CD8-positive, alpha-beta memory T cell (primary cell): Measurements from ENCODE around the gene BPNT1. TPM values are rescaled to one million over a fixed set of nuclear protein-coding genes. Genes with fewer than 3 reads are reported as not detected.
A peak's percentile ranks its signal among the peaks of the same experiment; 100 is the strongest.

Experiments
- CTCF ChIA-PET: fragments of 350-600 bp; sonication (Branson Sonifier 250); formaldehyde crosslinking; loops from one replicate; lab custom pipeline; 2021; ENCODE audit warnings: antibody characterized with exemption; lab: Charles Lee
- POLR2A ChIA-PET: fragments of 350-600 bp; sonication (Branson Sonifier 250); formaldehyde crosslinking; loops from one replicate; lab custom pipeline; 2021; ENCODE audit warnings: antibody characterized with exemption; lab: Charles Lee
- DNase-seq, 5 donors: peaks; one replicate each; pipeline versions ENCODE4 v3.0.0 to v3.0.0-alpha.2; 2020 to 2022; ENCODE audit warnings: mixed read lengths in 1 of 5
- H3K27ac ChIP-seq: one replicate; pipeline ENCODE4 v1.7.0; 2013; ENCODE audit warnings: low read depth, mild to moderate bottlenecking, low read length, moderate library complexity
- H3K27me3 ChIP-seq: 2 replicates; pipeline ENCODE4 v1.7.0; 2013; ENCODE audit warnings: low read length, mild to moderate bottlenecking; ENCODE audit not compliant: insufficient read depth, poor library complexity, severe bottlenecking
- H3K36me3 ChIP-seq: 2 replicates; pipeline ENCODE4 v1.7.0; 2013; ENCODE audit warnings: mild to moderate bottlenecking, low read length, moderate library complexity; ENCODE audit not compliant: insufficient read depth
- H3K4me1 ChIP-seq: 2 replicates; pipeline ENCODE4 v1.7.0; 2013; ENCODE audit warnings: mild to moderate bottlenecking, low read length, moderate library complexity; ENCODE audit not compliant: insufficient read depth
- H3K4me3 ChIP-seq: 2 replicates; pipeline ENCODE4 v1.7.0; 2013; ENCODE audit warnings: mild to moderate bottlenecking, low read length
- H3K9me3 ChIP-seq: 2 replicates; pipeline ENCODE4 v1.7.0; 2013; ENCODE audit warnings: mild to moderate bottlenecking, low read length
- H3K27ac Mint-ChIP-seq, 8 donors: one replicate each; pipeline ENCODE4 v1.8.0; 2020 to 2021; ENCODE audit warnings: mixed read lengths in 8 of 8, mild to moderate bottlenecking in 6 of 8, inconsistent platforms in 3 of 8, moderate library complexity in 3 of 8
- H3K27me3 Mint-ChIP-seq, 2 donors: one replicate each; pipeline ENCODE4 v1.8.0; 2020 to 2021; ENCODE audit warnings: mixed read lengths in 2 of 2, mild to moderate bottlenecking in 1 of 2, moderate library complexity in 1 of 2
- H3K36me3 Mint-ChIP-seq, 3 donors: one replicate each; pipeline ENCODE4 v1.8.0; 2020 to 2021; ENCODE audit warnings: mixed read lengths in 3 of 3, inconsistent platforms in 1 of 3, mild to moderate bottlenecking in 1 of 3
- H3K4me1 Mint-ChIP-seq, 3 donors: one replicate each; pipeline ENCODE4 v1.8.0; 2020 to 2021; ENCODE audit warnings: mixed read lengths in 3 of 3, inconsistent platforms in 1 of 3, mild to moderate bottlenecking in 1 of 3
- H3K4me3 Mint-ChIP-seq, 7 donors: one replicate each; pipeline ENCODE4 v1.8.0; 2020 to 2021; ENCODE audit warnings: mixed read lengths in 7 of 7, mild to moderate bottlenecking in 6 of 7, moderate library complexity in 4 of 7, inconsistent platforms in 2 of 7
- H3K9me3 Mint-ChIP-seq, 5 donors: one replicate each; pipeline ENCODE4 v1.8.0; 2020 to 2022; ENCODE audit warnings: mixed read lengths in 5 of 5, mild to moderate bottlenecking in 3 of 5, moderate library complexity in 2 of 5, inconsistent platforms in 1 of 5
- polyA plus RNA-seq: library from polyadenylated mRNA; unstranded; fragments of 300-500 nt; fragmentation: Illumina TruSeq; gene quantifications from one replicate; pipeline ENCODE4 v1.2.3, GENCODE V29; 2021
- total RNA-seq, 2 experiments: library from RNA; stranded (reverse); gene quantifications; one replicate each; pipeline ENCODE4 v1.2.3, GENCODE V29; 2021

Gene BPNT1
- total and polyA plus RNA-seq, 3 experiments from 2014 or later: 21.3 to 26.3 (median 24.8) TPM

- H3K27ac Mint-ChIP-seq: peak overlapping the region in 1 of 8 donors; percentile 50
- no peak for DNase-seq
- H3K9me3 ChIP-seq: no peaks in the 10 kb centered on the region
- no peaks in the 10 kb centered on the region for H3K4me1 ChIP-seq
- no peak overlapping the region for H3K4me3 Mint-ChIP-seq
- no peaks in the 10 kb centered on the region for H3K4me1 Mint-ChIP-seq
- no peak overlapping the region for H3K27ac ChIP-seq
- no peaks in the 10 kb centered on the region for H3K9me3 Mint-ChIP-seq
- ChIA-PET POLR2A (interaction anchor here (0.6 kb wide), 1 partner anchor 20 kb away, joined by 4 read pairs; no protein-coding TSS in a partner anchor), CTCF (no interaction called here)
- peaks cover 14 to 64% (median 19%) of the 10 kb centered on the region in 3 donors for H3K36me3 Mint-ChIP-seq
- H3K27me3 ChIP-seq: no peaks in the 10 kb centered on the region
- H3K27me3 Mint-ChIP-seq: no peaks in the 10 kb centered on the region
- peaks cover 11% of the 10 kb centered on the region for H3K36me3 ChIP-seq
- no peak overlapping the region for H3K4me3 ChIP-seq
These were observed 22.1 kb downstream of the BPNT1 start for GRCh38 chr1:220067269-220068204.

DNA sequence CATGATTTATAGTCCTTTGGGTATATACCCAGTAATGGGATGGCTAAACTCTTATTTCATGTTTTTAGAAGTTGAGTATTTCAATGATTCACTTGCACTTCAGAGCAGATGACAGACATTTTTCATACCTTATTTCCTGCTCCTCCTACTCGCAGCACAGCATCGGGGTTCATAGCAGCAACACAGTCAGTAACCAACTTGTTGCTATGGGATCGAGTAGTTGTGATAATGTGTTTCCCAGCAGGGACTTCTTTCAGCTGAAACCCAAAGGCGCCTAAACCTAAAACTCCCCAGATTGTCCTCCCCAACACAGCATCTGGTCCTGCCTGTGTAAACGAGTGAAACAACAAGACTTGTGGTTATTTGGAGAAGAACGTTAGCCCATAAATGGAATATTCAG lies 27.0 kb downstream of the BPNT1 start:
- H3K9me3 ChIP-seq: no peaks in the 10 kb centered on the region
- H3K4me1 ChIP-seq: no peaks in the 10 kb centered on the region
- no peak for DNase-seq
- CTCF ChIA-PET: no interaction called here
- H3K36me3 Mint-ChIP-seq: peaks cover 20 to 66% (median 28%) of the 10 kb centered on the region in 3 donors
- POLR2A ChIA-PET: no interaction called here
- no peaks in the 10 kb centered on the region for H3K27me3 ChIP-seq
- H3K27ac Mint-ChIP-seq: no peak overlapping the region
- H3K4me3 ChIP-seq: no peak overlapping the region
- peaks cover 13% of the 10 kb centered on the region for H3K36me3 ChIP-seq
- no peaks in the 10 kb centered on the region for H3K27me3 Mint-ChIP-seq
- H3K9me3 Mint-ChIP-seq: no peaks in the 10 kb centered on the region
- H3K4me1 Mint-ChIP-seq: no peaks in the 10 kb centered on the region
- no peak overlapping the region for H3K4me3 Mint-ChIP-seq
- no peak overlapping the region for H3K27ac ChIP-seq

- Mint-ChIP-seq H3K4me3 (no peak overlapping the region), H3K27ac (peak overlapping the region in 2 of 8 donors; percentile 7 to 24), H3K27me3 (no peaks in the 10 kb centered on the region), H3K4me1 (peaks cover 8 to 9% (median 8%) of the 10 kb centered on the region in 3 donors), H3K36me3 (peaks cover 20 to 58% (median 28%) of the 10 kb centered on the region in 3 donors), H3K9me3 (no peaks in the 10 kb centered on the region)
- ChIA-PET CTCF (no interaction called here), POLR2A (no interaction called here)
- Histone ChIP-seq H3K4me3 (no peak overlapping the region), H3K9me3 (no peaks in the 10 kb centered on the region), H3K27me3 (no peaks in the 10 kb centered on the region), H3K36me3 (peaks cover 13% of the 10 kb centered on the region), H3K4me1 (peaks cover 4% of the 10 kb centered on the region), H3K27ac (no peak overlapping the region)
- no peak for DNase-seq
These were observed 28.7 kb downstream of the BPNT1 start for GRCh38 chr1:220060876-220061275.

- peak in 1 of 5 donors; percentile 58 for DNase-seq
These were observed 33.2 kb downstream of the BPNT1 start for GRCh38 chr1:220056374-220056773.

GRCh38 chr1:220046052-220046930 lies 43.3 kb downstream of the BPNT1 start, which contains the start of gene EPRS1:
EPRS1 (minus strand) TSS chr1:220046505; CDS start chr1:220046388, 117 bp downstream.
- Histone ChIP-seq H3K27ac (peak within 1 kb of the TSS; percentile 87), H3K9me3 (no peaks in the 10 kb centered on the region), H3K4me3 (peak within 1 kb of the TSS; percentile 81), H3K4me1 (peaks cover 26% of the 10 kb centered on the region), H3K27me3 (no peaks in the 10 kb centered on the region), H3K36me3 (no peaks in the 10 kb centered on the region)
- Mint-ChIP-seq H3K36me3 (peaks cover 0 to 19% (median 0%) of the 10 kb centered on the region in 3 donors), H3K4me1 (peaks cover 30 to 50% (median 41%) of the 10 kb centered on the region in 3 donors), H3K9me3 (no peaks in the 10 kb centered on the region), H3K4me3 (peak within 1 kb of the TSS; percentile 85 to 97 (median 94)), H3K27me3 (no peaks in the 10 kb centered on the region), H3K27ac (peak within 1 kb of the TSS; percentile 90 to 99 (median 95))
- ChIA-PET POLR2A (interaction anchor here (0.6 to 1.0 kb wide), 2 partner anchors 8 to 43 kb away, joined by 7 to 8 read pairs; partner anchors contain the start of gene BPNT1), CTCF (interaction anchor here (0.7 to 1.3 kb wide), 4 partner anchors 10 to 66 kb away, joined by 3 to 4 read pairs (median 3); no protein-coding TSS in a partner anchor)
- DNase-seq: peak; percentile 89 to 97 (median 97)

More at GRCh38 chr1:220056374-220056773, 33.2 kb downstream of the BPNT1 start:
- H3K4me1 ChIP-seq: peaks cover 5% of the 10 kb centered on the region
- no peaks in the 10 kb centered on the region for H3K27me3 Mint-ChIP-seq
- H3K4me3 ChIP-seq: no peak overlapping the region
- H3K9me3 Mint-ChIP-seq: no peaks in the 10 kb centered on the region
- ChIA-PET CTCF (interaction anchor here (0.8 kb wide), 1 partner anchor 9 kb away, joined by 4 read pairs; no protein-coding TSS in a partner anchor), POLR2A (no interaction called here)
- no peaks in the 10 kb centered on the region for H3K9me3 ChIP-seq
- peak overlapping the region; percentile 89 to 98 (median 94) for H3K27ac Mint-ChIP-seq
- peaks cover under 1 to 23% (median 11%) of the 10 kb centered on the region in 3 donors for H3K36me3 Mint-ChIP-seq
- H3K4me1 Mint-ChIP-seq: peaks cover 11 to 14% (median 12%) of the 10 kb centered on the region in 3 donors
- no peaks in the 10 kb centered on the region for H3K27me3 ChIP-seq
- H3K36me3 ChIP-seq: peaks cover 4% of the 10 kb centered on the region
- H3K4me3 Mint-ChIP-seq: peak overlapping the region; percentile 22 to 85 (median 74)
- no peak overlapping the region for H3K27ac ChIP-seq

GRCh38 chr1:220045356-220046051 lies 44.1 kb downstream of the BPNT1 start:
- Histone ChIP-seq H3K9me3 (no peaks in the 10 kb centered on the region), H3K4me1 (peaks cover 26% of the 10 kb centered on the region), H3K4me3 (peak overlapping the region; percentile 81), H3K27ac (peak overlapping the region; percentile 87), H3K36me3 (no peaks in the 10 kb centered on the region), H3K27me3 (no peaks in the 10 kb centered on the region)
- no peaks in the 10 kb centered on the region for H3K9me3 Mint-ChIP-seq
- peaks cover 0 to 23% (median 0%) of the 10 kb centered on the region in 3 donors for H3K36me3 Mint-ChIP-seq
- DNase-seq: peak in 3 of 5 donors; percentile 17 to 47 (median 18)
- CTCF ChIA-PET: interaction anchor here (0.7 to 1.3 kb wide), 3 partner anchors 12 to 66 kb away, joined by 3 read pairs; no protein-coding TSS in a partner anchor
- peaks cover 30 to 55% (median 41%) of the 10 kb centered on the region in 3 donors for H3K4me1 Mint-ChIP-seq
- H3K27me3 Mint-ChIP-seq: no peaks in the 10 kb centered on the region
- H3K27ac Mint-ChIP-seq: peak overlapping the region; percentile 90 to 99 (median 95)
- POLR2A ChIA-PET: interaction anchor here (0.6 to 1.0 kb wide), 2 partner anchors 9 to 44 kb away, joined by 7 to 8 read pairs; partner anchors contain the start of gene BPNT1
- H3K4me3 Mint-ChIP-seq: peak overlapping the region; percentile 85 to 97 (median 94)
